ES-I3 (cell line): ENCODE measurements around the gene STX2.

Source experiments
- H3K36me3 ChIP-seq: 2 replicates; pipeline ENCODE4 v1.6.1; 2013; ENCODE audit warnings: mild to moderate bottlenecking, low read length, control low read depth, moderate library complexity; ENCODE audit not compliant: insufficient read depth
- H3K4me1 ChIP-seq: 2 replicates; pipeline ENCODE4 v1.6.1; 2013; ENCODE audit warnings: mild to moderate bottlenecking, control low read depth, low read length; ENCODE audit not compliant: insufficient read depth
- H3K9ac ChIP-seq: 2 replicates; pipeline ENCODE4 v1.6.1; 2013; ENCODE audit warnings: low read depth, mild to moderate bottlenecking, low read length, moderate library complexity
- H3K9me3 ChIP-seq: 2 replicates; pipeline ENCODE4 v1.6.1; 2013; ENCODE audit warnings: mild to moderate bottlenecking, low read length, moderate library complexity; ENCODE audit not compliant: control insufficient read depth, insufficient read depth

Gene STX2

DNA sequence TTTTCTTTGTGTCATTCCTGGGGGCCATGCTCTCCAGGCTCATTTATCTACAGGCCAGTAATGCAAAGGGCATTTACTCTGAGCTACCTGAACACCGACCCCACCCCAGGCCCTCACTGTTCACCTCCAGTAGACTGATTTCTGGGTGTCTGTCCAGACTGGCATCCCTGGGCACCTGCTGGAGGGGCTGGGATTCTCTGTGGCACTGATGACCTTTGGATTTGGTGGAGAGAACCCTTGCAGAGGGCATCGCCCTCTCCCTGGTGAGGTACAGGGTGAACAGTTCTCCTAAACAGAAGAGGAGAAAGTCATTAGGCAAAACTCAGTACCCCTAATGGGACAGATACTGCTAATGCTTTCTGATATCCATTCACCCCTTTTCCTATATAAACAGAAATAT is 95.9 kb downstream of the STX2 start:
- no peaks in the 10 kb centered on the region; the same call in 1 of the 2 replicates for H3K4me1 ChIP-seq

GRCh38 chr12:130742716-130743115 is 96.3 kb downstream of the STX2 start:
- Histone ChIP-seq H3K4me1 (no peaks in the 10 kb centered on the region), H3K9me3 (no peaks in the 10 kb centered on the region), H3K9ac (no peak overlapping the region), H3K36me3 (no peaks in the 10 kb centered on the region)

More for the DNA sequence above, 95.9 kb downstream of the STX2 start:
- Histone ChIP-seq H3K9me3 (no peaks in the 10 kb centered on the region), H3K9ac (no peak overlapping the region), H3K36me3 (no peaks in the 10 kb centered on the region)

GRCh38 chr12:130742112-130742511 is 96.9 kb downstream of the STX2 start:
- Histone ChIP-seq H3K9me3 (no peaks in the 10 kb centered on the region), H3K4me1 (no peaks in the 10 kb centered on the region), H3K36me3 (no peaks in the 10 kb centered on the region), H3K9ac (no peak overlapping the region)
